Measurements from ENCODE around the gene CXCL16.
A peak's percentile ranks its signal among the peaks of the same experiment; 100 is the strongest.
"Not testable (repeated sequence)": the region's sequence is repeated elsewhere in the genome, so short reads cannot be mapped to it uniquely, and the experiment has no call there.

CXCL16 gene

DNA sequence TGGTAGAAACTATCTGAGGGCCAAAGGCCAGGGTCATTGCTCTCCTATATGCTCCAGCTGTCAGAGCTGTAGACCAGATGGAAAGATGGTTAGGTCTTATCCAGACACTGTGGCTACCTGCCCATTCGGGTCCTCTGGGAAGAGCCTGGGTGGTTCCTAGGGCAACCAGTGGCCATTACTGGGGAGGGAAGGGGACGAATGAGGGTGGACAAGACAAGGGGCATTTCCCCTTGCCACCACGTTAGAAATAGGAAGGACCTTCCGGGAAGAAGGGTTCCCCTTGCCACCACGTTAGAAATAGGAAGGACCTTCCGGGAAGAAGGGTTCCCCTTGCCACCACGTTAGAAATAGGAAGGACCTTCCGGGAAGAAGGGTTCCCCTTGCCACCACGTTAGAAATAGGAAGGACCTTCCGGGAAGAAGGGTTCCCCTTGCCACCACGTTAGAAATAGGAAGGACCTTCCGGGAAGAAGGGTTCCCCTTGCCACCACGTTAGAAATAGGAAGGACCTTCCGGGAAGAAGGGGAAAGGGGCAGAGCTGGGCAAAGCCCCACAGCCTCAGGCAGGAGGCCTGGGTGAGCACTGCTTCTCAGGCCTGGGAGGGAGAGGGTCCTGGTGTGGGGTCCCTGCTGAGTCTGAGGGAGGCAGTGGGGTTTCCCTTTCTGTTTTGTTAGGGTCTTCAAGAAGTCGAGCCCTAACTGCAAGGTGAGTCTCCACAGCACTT lies 25.2 kb downstream of the CXCL16 start:
- peak overlapping the region in 1 of 2 donors; percentile 20 for H3K4me3 ChIP-seq (ENCODE audit: low read length in 2 of 2)
- H3K27ac ChIP-seq (ENCODE audit: low read depth in 2 of 2, low read length in 2 of 2): peak overlapping the region in 1 of 2 donors; percentile 23
- not testable (repeated sequence) for H3K9ac ChIP-seq (ENCODE audit: low read depth in 1 of 2, low read length in 2 of 2)

DNA sequence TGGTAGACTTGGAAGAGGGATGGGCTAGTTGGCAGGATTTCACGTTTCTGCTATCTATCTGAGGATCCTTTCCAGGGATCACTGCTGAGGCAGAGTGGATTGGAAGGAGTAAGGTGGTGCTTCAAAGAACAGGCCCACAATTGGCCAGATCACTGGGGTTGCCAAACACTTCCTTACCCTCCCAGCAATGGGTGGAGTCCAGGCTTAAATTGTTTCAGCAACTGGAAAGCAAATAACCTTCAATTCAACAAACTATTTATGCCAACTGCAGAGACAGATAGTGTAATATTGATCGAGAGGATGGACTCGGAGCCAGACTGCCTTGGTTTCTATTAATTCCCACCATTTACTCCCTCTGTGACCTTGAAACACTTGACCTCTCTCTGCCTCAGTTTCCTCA lies 27.2 kb downstream of the CXCL16 start:
- no peaks in the 10 kb centered on the region for H3K9me3 ChIP-seq (ENCODE audit: control insufficient read depth in 2 of 2, low read length in 2 of 2)
- H3K4me3 ChIP-seq (ENCODE audit: low read length in 2 of 2): peak overlapping the region; percentile 70 to 81
- H3K27ac ChIP-seq (ENCODE audit: low read depth in 2 of 2, low read length in 2 of 2): peak overlapping the region; percentile 80 to 87
- no peak overlapping the region for H3K9ac ChIP-seq (ENCODE audit: low read depth in 1 of 2, low read length in 2 of 2)
- H3K36me3 ChIP-seq (ENCODE audit: control insufficient read depth in 2 of 2, insufficient read depth in 2 of 2, low read length in 2 of 2): peaks cover 5 to 6% of the 10 kb centered on the region in 2 donors
- H3K4me1 ChIP-seq (ENCODE audit: control insufficient read depth in 2 of 2, insufficient read depth in 2 of 2, low read length in 2 of 2): peaks cover 21 to 24% of the 10 kb centered on the region in 2 donors
- H3K27me3 ChIP-seq (ENCODE audit: control insufficient read depth in 2 of 2, insufficient read depth in 2 of 2, low read length in 2 of 2): no peaks in the 10 kb centered on the region

More for the DNA sequence above, 25.2 kb downstream of the CXCL16 start:
- not testable (repeated sequence) for H3K27me3 ChIP-seq (ENCODE audit: control insufficient read depth in 2 of 2, insufficient read depth in 2 of 2, low read length in 2 of 2); H3K9me3 ChIP-seq (ENCODE audit: control insufficient read depth in 2 of 2, low read length in 2 of 2)
- peaks cover 7 to 18% of the 10 kb centered on the region in 2 donors for H3K36me3 ChIP-seq (ENCODE audit: control insufficient read depth in 2 of 2, insufficient read depth in 2 of 2, low read length in 2 of 2)
- H3K4me1 ChIP-seq (ENCODE audit: control insufficient read depth in 2 of 2, insufficient read depth in 2 of 2, low read length in 2 of 2): peaks cover 21 to 24% of the 10 kb centered on the region in 2 donors

DNA sequence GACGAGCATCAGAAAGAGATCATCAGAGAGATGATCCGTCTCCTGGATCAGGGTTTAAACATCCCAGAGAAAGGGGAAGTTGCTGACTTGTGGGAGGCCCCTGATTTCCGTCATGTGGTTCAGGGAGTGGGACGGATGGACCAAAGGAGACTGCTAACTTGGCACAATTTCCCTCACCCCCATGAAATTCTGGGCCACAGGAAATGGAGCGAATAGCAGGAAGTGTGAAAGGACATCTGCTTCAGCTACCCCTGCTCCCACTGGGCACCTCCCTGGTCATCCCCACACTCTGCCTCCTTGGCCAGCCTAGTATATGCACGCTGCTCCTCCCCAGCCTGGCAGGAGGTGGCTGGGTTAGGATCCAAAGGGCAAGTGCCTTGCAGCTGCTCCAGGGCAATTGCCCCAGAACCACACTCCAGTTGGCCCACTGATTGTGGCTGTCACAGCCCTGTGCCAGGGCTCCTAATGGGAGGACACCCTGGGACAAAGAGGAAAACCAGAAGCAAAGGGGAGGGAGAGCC lies 28.0 kb downstream of the CXCL16 start:
- no peaks in the 10 kb centered on the region for H3K9me3 ChIP-seq (ENCODE audit: control insufficient read depth in 2 of 2, low read length in 2 of 2)
- H3K4me1 ChIP-seq (ENCODE audit: control insufficient read depth in 2 of 2, insufficient read depth in 2 of 2, low read length in 2 of 2): peaks cover 21 to 24% of the 10 kb centered on the region in 2 donors
- peak overlapping the region; percentile 80 to 87 for H3K27ac ChIP-seq (ENCODE audit: low read depth in 2 of 2, low read length in 2 of 2)

DNA sequence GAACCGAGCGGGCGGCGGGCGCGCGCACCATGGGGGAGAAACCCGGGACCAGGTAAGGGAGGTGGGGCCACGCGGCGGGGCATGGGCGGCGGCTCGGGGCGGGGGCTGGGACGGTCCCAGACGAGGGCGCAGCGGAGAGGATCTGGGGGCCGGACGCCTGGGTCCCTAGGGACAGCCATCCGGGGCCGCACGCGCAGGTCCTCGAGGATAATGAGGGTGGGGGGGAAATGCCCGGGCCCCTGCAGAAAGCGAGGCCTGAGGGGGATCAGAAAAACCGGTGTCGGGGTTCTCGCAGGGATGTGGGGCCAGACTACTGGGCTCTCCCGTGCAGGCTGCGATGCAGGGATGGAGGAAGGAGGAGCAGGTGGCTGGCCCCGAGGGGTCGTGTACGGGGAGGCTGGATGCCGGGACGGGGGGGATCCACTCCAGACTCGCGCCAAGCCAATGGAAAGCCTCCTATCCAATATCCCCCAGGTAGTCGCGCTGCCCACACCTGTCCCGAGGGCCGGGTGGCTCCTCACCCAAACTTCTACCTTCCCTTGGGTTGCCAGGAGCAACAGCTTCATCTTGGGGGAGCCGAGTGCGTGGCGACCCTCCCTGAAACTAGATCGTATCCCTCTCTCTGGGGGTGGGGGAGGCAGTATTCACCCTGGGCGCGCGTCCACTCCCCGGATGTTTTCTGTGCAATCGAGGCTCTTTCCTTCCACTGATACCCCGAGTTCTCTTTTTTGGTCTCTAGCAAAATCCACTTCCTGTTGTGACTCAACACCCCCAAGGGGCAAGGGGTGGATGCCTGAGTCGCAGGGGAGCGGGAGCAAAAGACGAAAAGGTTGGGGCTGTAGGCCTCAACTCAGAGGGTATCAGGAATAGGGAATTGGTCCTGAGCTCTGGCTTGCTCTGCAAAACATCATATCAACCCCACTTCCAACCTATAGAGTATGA lies 28.8 kb downstream of the CXCL16 start:
- Histone ChIP-seq H3K9ac (ENCODE audit: low read depth in 1 of 2, low read length in 2 of 2) (peak overlapping the region; percentile 72 to 73), H3K27ac (ENCODE audit: low read depth in 2 of 2, low read length in 2 of 2) (peak overlapping the region; percentile 80 to 87), H3K27me3 (ENCODE audit: control insufficient read depth in 2 of 2, insufficient read depth in 2 of 2, low read length in 2 of 2) (no peaks in the 10 kb centered on the region), H3K4me3 (ENCODE audit: low read length in 2 of 2) (peak overlapping the region; percentile 70 to 81), H3K36me3 (ENCODE audit: control insufficient read depth in 2 of 2, insufficient read depth in 2 of 2, low read length in 2 of 2) (no peaks in the 10 kb centered on the region), H3K4me1 (ENCODE audit: control insufficient read depth in 2 of 2, insufficient read depth in 2 of 2, low read length in 2 of 2) (peaks cover 21 to 24% of the 10 kb centered on the region in 2 donors), H3K9me3 (ENCODE audit: control insufficient read depth in 2 of 2, low read length in 2 of 2) (no peaks in the 10 kb centered on the region)

More for the DNA sequence above, 28.0 kb downstream of the CXCL16 start:
- H3K4me3 ChIP-seq (ENCODE audit: low read length in 2 of 2): peak overlapping the region; percentile 70 to 81
- H3K36me3 ChIP-seq (ENCODE audit: control insufficient read depth in 2 of 2, insufficient read depth in 2 of 2, low read length in 2 of 2): peaks cover 0 to 3% of the 10 kb centered on the region in 2 donors
- peak overlapping the region; percentile 36 to 73 for H3K9ac ChIP-seq (ENCODE audit: low read depth in 1 of 2, low read length in 2 of 2)
- no peaks in the 10 kb centered on the region for H3K27me3 ChIP-seq (ENCODE audit: control insufficient read depth in 2 of 2, insufficient read depth in 2 of 2, low read length in 2 of 2)

DNA sequence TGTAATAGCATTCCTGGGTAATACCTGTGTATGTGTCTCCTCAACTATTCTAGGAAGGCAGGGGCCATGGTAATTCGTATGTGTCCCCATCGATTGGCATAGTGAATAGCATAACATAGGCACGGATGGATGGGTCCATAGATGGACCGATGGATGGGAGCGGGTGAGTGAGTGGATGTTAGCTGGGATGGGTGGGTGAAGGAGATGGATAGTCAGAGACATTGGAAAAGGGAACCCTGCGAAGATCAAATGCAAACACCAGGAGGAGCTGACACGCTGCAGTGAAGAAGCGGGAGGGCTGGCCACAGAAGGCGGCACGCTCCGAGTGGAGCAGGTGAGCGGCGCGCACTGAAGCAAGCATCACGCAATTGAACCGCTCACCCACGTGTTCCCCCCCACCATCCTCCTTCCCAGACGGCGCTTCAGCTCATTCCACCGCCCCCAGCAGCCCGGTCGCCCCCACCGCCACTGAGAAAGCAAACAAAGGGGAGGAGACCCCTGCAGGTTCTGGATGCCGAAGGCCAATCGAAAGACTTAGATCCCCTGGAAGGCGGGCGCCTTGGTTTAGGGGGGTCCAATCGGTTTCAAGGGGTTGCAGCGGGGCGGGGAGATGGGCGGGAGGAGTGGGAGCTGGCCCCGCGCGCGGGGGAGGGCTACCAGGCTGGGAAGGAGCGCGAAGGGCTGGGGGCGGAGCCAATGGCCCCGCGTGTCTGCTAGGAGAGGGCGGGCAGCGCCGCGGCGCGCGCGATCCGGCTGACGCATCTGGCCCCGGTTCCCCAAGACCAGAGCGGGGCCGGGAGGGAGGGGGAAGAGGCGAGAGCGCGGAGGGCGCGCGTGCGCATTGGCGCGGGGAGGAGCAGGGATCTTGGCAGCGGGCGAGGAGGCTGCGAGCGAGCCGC lies 29.7 kb downstream of the CXCL16 start, which contains the start of gene ARRB2:
TSS of gene ARRB2 (plus strand) at position 839 of the 899 bp plus-strand sequence. CDS start 90 bp downstream, outside the sequence.
- Histone ChIP-seq H3K4me3 (ENCODE audit: low read length in 2 of 2) (peak within 1 kb of the TSS; percentile 70 to 81), H3K9ac (ENCODE audit: low read depth in 1 of 2, low read length in 2 of 2) (peak within 1 kb of the TSS; percentile 72 to 73), H3K27me3 (ENCODE audit: control insufficient read depth in 2 of 2, insufficient read depth in 2 of 2, low read length in 2 of 2) (no peaks in the 10 kb centered on the region), H3K4me1 (ENCODE audit: control insufficient read depth in 2 of 2, insufficient read depth in 2 of 2, low read length in 2 of 2) (peaks cover 21 to 23% of the 10 kb centered on the region in 2 donors), H3K27ac (ENCODE audit: low read depth in 2 of 2, low read length in 2 of 2) (peak within 1 kb of the TSS; percentile 80 to 87), H3K9me3 (ENCODE audit: control insufficient read depth in 2 of 2, low read length in 2 of 2) (no peaks in the 10 kb centered on the region), H3K36me3 (ENCODE audit: control insufficient read depth in 2 of 2, insufficient read depth in 2 of 2, low read length in 2 of 2) (no peaks in the 10 kb centered on the region)

DNA sequence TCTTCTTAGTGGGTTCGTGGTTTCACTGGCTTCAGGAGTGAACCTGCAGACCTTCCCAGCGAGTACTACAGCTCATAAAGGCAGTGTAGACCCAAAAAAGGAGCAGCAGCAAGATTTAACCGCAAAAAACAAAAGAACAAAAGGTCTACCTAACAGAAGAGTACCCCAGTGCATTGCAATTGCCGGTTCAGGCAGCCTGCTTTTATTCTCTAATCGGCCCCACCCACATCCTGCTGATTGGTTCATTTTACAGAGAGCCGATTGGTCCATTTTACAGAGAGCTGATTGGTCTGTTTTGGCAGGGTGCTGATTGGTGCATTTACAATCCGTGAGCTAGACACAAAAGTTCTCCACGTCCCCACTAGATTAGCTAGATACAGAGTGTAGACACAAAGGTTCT lies 31.3 kb downstream of the CXCL16 start:
- Histone ChIP-seq H3K9ac (ENCODE audit: low read depth in 1 of 2, low read length in 2 of 2) (no peak overlapping the region), H3K36me3 (ENCODE audit: control insufficient read depth in 2 of 2, insufficient read depth in 2 of 2, low read length in 2 of 2) (no peaks in the 10 kb centered on the region), H3K27ac (ENCODE audit: low read depth in 2 of 2, low read length in 2 of 2) (no peak overlapping the region), H3K9me3 (ENCODE audit: control insufficient read depth in 2 of 2, low read length in 2 of 2) (no peaks in the 10 kb centered on the region), H3K4me3 (ENCODE audit: low read length in 2 of 2) (no peak overlapping the region), H3K4me1 (ENCODE audit: control insufficient read depth in 2 of 2, insufficient read depth in 2 of 2, low read length in 2 of 2) (peaks cover 23 to 24% of the 10 kb centered on the region in 2 donors), H3K27me3 (ENCODE audit: control insufficient read depth in 2 of 2, insufficient read depth in 2 of 2, low read length in 2 of 2) (no peaks in the 10 kb centered on the region)

DNA sequence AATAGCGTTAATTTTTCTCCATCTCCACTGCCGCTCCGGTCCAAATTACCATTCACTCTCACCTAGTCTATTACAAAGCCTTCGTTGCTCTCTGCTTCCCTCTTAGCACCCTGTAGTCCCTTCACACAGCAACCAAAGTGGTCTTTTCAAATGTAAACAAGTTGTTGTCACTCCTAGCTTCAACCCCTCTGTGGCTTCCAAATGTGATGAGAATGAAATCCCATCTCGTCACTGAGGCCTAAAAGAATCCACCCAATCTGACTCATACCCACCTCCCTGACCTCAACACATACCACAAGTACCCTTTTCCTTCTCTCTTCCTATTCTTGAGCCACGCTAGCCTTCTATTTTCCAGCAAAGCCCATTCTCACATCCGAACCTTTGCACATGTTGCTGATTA lies 33.6 kb downstream of the CXCL16 start:
- no peaks in the 10 kb centered on the region for H3K36me3 ChIP-seq (ENCODE audit: control insufficient read depth in 2 of 2, insufficient read depth in 2 of 2, low read length in 2 of 2)
- peaks cover 16 to 19% of the 10 kb centered on the region in 2 donors for H3K4me1 ChIP-seq (ENCODE audit: control insufficient read depth in 2 of 2, insufficient read depth in 2 of 2, low read length in 2 of 2)
- H3K27ac ChIP-seq (ENCODE audit: low read depth in 2 of 2, low read length in 2 of 2): no peak overlapping the region

DNA sequence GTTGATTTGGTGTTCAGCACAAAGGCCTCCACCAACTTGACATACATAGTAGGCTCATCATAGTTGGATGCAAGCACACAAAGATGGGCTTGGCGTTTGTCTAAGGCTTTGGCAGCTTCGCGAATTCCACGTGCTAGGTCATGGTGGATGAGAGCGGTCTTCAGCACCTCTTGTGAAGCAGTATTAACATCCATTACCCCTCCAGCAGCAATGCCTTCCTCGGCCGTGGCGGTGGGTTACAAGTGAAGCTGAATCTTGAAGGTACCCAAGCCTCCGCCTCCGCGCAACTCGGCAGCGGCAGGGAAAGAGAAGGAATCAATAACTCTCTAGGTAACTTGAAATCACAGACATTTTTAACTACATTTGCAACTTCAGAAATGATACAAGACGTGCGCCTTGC lies 34.7 kb downstream of the CXCL16 start:
- Histone ChIP-seq H3K27ac (ENCODE audit: low read depth in 2 of 2, low read length in 2 of 2) (no peak overlapping the region), H3K27me3 (ENCODE audit: control insufficient read depth in 2 of 2, insufficient read depth in 2 of 2, low read length in 2 of 2) (no peaks in the 10 kb centered on the region), H3K4me3 (ENCODE audit: low read length in 2 of 2) (no peak overlapping the region), H3K4me1 (ENCODE audit: control insufficient read depth in 2 of 2, insufficient read depth in 2 of 2, low read length in 2 of 2) (peaks cover 11 to 15% of the 10 kb centered on the region in 2 donors), H3K9me3 (ENCODE audit: control insufficient read depth in 2 of 2, low read length in 2 of 2) (no peaks in the 10 kb centered on the region), H3K9ac (ENCODE audit: low read depth in 1 of 2, low read length in 2 of 2) (no peak overlapping the region), H3K36me3 (ENCODE audit: control insufficient read depth in 2 of 2, insufficient read depth in 2 of 2, low read length in 2 of 2) (no peaks in the 10 kb centered on the region)

More for the DNA sequence above, 33.6 kb downstream of the CXCL16 start:
- H3K27me3 ChIP-seq (ENCODE audit: control insufficient read depth in 2 of 2, insufficient read depth in 2 of 2, low read length in 2 of 2): no peaks in the 10 kb centered on the region
- no peaks in the 10 kb centered on the region for H3K9me3 ChIP-seq (ENCODE audit: control insufficient read depth in 2 of 2, low read length in 2 of 2)
- no peak overlapping the region for H3K9ac ChIP-seq (ENCODE audit: low read depth in 1 of 2, low read length in 2 of 2)
- no peak overlapping the region for H3K4me3 ChIP-seq (ENCODE audit: low read length in 2 of 2)

DNA sequence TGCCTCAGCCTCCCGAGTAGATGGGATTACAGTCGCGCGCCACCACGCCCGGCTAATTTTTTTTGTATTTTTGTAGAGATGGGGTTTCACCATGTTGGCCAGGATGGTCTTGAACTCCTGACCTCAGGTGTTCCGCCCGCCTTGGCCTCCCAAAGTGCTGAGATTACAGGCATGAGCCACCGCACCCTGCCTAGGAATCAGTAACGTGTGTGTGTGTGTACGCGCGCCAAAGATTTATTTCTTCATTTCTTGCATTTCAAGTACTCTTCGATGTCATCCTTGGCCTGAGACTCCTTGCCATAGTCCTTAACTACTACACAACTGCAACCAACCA lies 35.2 kb downstream of the CXCL16 start:
- H3K9ac ChIP-seq (ENCODE audit: low read depth in 1 of 2, low read length in 2 of 2): peak overlapping the region; percentile 79 to 87
- not testable (repeated sequence) for H3K27ac ChIP-seq (ENCODE audit: low read depth in 2 of 2, low read length in 2 of 2); H3K36me3 ChIP-seq (ENCODE audit: control insufficient read depth in 2 of 2, insufficient read depth in 2 of 2, low read length in 2 of 2); H3K27me3 ChIP-seq (ENCODE audit: control insufficient read depth in 2 of 2, insufficient read depth in 2 of 2, low read length in 2 of 2); H3K9me3 ChIP-seq (ENCODE audit: control insufficient read depth in 2 of 2, low read length in 2 of 2)
- peak overlapping the region; percentile 93 for H3K4me3 ChIP-seq (ENCODE audit: low read length in 2 of 2)
- peaks cover 11% of the 10 kb centered on the region in 2 donors for H3K4me1 ChIP-seq (ENCODE audit: control insufficient read depth in 2 of 2, insufficient read depth in 2 of 2, low read length in 2 of 2)
